HG02610 (cell line): Measurements from ENCODE around the gene ARRDC3.
"Not testable (repeated sequence)": the region's sequence is repeated elsewhere in the genome, so short reads cannot be mapped to it uniquely, and the experiment has no call there.

ENCODE experiments used
- ATAC-seq: cut with Tn5 transposase; IDR thresholded peaks from one replicate; pipeline ENCODE4 v1.9.1; 2021; ENCODE audit warnings: mild to moderate bottlenecking, moderate library complexity; ENCODE audit not compliant: unreplicated experiment

Gene ARRDC3, protein sequence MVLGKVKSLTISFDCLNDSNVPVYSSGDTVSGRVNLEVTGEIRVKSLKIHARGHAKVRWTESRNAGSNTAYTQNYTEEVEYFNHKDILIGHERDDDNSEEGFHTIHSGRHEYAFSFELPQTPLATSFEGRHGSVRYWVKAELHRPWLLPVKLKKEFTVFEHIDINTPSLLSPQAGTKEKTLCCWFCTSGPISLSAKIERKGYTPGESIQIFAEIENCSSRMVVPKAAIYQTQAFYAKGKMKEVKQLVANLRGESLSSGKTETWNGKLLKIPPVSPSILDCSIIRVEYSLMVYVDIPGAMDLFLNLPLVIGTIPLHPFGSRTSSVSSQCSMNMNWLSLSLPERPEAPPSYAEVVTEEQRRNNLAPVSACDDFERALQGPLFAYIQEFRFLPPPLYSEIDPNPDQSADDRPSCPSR

GRCh38 chr5:91383027-91383955 is at the start of gene ARRDC3:
Gene ARRDC3, minus strand, starts transcription at chr5:91383317. Its CDS starts 225 bp downstream, at chr5:91383092.
- ATAC-seq, result peak; percentile 52

GRCh38 chr5:91430949-91431348 is 47.8 kb upstream of the ARRDC3 start:
- no peak for ATAC-seq

GRCh38 chr5:91424638-91425436 is 41.7 kb upstream of the ARRDC3 start:
- no peak for ATAC-seq

GRCh38 chr5:91423871-91424270 is 40.8 kb upstream of the ARRDC3 start:
- ATAC-seq, result no peak

GRCh38 chr5:91420879-91421278 is 37.8 kb upstream of the ARRDC3 start:
- no peak for ATAC-seq

DNA sequence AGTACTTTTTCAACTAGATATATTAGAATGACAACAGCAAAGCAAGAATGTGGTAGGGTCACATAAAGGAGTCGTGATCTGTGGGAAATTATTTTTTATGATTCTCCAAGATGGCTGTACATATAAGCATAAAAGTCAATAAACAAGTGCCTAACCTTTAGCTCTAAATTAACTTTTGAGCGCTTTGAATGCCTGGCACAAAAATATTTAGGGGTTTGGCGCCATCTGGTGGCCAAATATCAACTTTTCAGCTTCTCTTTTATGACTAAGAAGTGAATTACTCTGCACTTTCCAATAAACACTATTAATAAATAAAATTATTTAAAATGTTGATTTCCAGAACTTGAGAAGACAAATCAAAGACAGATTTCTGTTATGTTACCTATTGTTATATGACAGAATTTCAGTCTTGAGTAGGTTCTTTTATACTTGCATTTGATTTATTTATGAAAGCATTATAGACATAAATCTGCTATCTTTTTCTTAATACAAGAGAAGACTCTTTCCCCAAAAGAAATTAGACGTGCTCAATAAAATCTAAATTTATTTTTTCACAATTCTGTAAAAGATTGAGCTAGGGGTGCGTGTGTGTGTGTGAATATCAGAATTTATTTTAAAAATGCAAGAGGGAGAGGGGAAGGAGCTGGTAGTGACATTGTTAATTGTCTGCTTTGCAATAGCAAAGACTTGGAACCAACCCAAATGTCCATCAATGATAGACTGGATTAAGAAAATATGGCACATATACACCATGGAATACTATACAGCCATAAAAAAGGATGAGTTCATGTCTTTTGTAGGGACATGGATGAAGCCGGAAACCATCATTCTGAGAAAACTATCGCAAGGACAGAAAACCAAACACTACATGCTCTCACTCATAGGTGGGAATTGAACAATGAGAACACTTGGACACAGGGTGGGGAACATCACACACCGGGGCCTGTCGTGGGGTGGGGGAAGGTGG is 36.7 kb upstream of the ARRDC3 start:
- ATAC-seq, result no peak

DNA sequence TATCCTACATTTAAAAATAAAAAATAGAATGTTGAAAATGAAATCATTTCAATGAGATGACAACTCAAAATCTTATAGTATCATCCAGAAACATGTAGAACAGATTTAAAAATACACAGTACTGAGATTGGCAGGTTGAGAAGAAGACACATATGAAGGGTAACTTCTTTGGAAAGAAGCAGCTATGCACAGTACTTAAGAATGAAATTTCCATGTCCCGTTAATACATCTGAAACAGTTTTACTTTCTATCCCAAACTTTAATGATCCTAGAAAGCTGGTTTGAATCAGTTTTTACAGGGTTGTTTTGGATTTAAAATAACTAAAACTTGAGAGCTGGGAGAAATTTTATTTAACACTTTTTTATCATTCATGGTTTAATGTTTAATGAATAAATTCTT is 36.0 kb upstream of the ARRDC3 start:
- ATAC-seq, result no peak

DNA sequence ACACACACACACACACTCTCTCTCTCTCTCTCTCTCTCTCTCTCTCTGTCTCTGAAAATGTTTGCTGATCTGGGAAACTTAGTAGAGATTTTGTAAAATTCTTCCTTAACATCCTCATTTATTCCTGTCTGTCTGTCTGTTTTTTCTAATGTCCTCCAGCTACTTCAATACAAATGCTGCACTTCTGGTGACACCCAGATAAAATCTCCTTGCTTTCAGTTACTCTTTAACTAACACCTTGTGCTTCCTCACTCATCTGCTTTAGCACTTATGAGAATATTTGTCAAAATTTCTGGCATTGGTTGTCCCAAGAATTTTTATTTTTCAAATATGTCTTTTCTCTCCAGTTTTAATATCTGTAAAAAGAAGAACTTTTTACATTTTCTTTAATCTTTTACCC is 35.0 kb upstream of the ARRDC3 start:
- no peak for ATAC-seq

DNA sequence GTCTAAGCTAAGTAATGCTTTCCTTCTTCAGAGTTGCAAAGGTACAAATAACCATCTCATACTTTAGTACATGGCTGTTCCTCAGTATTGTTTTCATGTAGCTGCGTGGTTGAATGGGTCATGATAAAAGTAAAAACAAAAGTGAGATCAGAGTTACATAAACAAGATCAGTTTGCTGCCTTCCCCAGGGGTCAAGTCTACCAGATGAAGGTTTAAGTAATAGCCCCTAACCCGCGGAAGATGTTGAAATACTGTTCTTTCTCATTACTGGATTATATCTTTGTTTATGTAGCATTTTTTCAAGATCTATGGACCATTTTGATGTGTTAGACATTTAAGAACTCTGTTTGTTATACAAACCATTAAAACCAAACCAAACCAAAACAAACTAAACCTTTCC is 34.1 kb upstream of the ARRDC3 start:
- ATAC-seq, result no peak

DNA sequence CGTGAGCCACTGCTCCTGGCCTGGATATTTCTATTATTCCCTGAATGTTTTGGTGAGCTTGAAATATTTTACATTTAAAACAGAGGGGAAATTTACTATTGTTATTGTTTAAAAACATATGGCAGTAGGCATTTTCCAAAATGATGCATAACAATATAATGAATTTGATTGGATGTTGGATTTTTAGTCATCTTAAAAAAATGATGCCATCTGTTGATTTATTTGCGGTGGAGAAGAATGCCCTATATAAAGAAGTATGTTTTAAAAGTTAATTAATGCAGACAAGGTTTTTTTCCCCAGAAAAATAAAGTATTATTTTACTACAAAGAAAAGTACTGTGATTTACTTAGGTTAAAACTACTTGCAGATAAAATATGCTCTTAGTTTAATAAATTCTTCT is 33.4 kb upstream of the ARRDC3 start:
- no peak for ATAC-seq

- ATAC-seq, result no peak
These were observed 26.2 kb upstream of the ARRDC3 start for GRCh38 chr5:91409304-91409703.

DNA sequence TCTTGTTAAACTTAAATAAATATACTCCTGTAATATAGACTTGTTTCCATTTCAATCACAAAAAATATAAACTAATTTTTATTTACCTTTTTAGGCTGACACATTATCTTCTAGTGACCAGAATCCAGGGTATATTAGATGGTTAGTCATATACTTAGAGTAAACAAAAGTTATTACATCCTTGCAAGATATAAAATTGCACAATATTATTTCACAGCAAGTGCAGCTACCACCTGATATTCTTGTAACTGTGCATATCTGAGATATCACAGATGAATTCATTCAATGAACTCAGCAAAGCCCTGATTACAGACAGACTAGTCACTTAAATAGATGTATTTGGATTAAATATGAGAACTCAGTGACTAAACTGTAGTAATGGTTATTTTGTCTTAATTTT is 25.6 kb upstream of the ARRDC3 start:
- no peak for ATAC-seq

DNA sequence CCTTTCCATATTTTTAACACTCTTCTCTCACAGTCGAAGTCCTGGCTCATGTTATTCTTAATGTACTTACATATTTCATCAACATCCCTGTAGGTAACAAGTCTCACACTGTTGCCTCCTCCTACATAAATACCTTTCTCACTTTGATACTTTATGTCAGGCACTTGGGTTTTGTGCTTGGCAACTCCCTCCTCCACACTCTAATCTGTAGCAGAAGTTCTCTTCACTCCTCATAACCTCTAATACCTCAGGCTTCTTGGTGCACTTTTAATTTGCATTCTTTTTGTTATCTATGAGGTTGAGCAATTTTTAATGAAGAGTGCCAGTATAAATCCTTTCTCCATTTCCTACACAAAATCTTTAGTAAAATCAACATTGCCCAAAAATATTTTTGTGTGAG is 24.1 kb upstream of the ARRDC3 start:
- no peak for ATAC-seq

GRCh38 chr5:91403438-91403837 is 20.3 kb upstream of the ARRDC3 start:
- ATAC-seq, result no peak

DNA sequence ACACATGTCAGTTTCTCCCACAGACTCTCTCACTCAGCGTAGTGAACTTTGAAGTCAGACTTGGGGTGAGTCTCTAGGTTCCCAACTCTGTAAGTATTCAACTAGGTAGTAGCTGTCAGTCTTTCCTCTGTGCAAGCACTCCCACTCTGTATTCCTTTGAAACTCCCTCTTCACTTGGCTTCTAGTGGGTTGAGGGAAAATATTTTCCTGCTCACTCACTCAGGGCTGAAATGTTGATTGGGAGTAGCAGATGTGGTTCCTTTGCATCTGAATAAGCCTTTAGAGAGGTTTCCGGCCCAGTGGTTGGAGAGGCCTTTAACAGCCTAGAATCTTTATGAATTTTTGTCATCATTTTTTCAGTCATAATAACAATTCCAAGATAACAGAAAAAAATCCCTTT is 18.1 kb upstream of the ARRDC3 start:
- no peak for ATAC-seq

GRCh38 chr5:91397791-91398190 is 14.7 kb upstream of the ARRDC3 start:
- ATAC-seq, result peak; percentile 85

- ATAC-seq, result no peak
These were observed 7.2 kb upstream of the ARRDC3 start for GRCh38 chr5:91390268-91390667.

GRCh38 chr5:91389555-91389954 is 6.4 kb upstream of the ARRDC3 start:
- not testable (repeated sequence) for ATAC-seq

DNA sequence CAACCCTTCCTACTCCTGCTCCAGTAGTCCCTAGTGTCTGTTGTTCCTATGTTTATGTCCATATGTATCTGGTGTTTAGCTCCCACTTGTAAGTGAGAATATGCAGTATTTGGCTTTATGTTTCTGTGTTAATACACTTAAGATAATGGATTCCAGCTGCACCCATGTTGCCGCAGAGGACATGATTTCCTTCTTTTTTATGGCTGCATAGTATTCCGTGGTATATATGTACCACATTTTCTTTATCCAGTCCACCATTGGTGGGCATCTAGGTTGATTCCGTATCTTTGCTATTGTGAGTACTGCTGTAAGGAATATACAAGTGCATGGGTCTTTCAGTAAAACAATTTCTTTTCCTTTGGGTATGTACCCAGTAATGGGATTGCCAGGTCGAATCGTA is 5.2 kb upstream of the ARRDC3 start:
- no peak for ATAC-seq

DNA sequence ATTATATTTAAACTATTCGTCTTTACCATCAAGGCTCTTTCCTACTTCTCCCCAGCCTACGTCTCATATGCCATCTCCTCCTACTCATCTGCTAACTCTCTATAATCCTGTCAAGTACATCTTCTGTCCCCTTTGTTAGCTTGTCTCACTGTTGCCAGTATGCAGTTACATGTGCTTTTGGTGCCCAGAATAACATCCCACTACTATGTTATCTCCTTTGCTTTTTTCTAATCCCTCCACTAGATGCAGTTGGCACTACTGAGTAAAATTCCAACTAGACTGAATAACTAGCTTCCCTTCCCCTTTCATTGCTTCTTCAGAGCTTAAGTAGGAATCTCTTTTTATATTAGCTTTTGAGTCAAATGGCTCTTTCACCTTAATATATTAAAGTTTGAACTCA is 3.0 kb upstream of the ARRDC3 start:
- ATAC-seq, result no peak
